Endometrial microvascular endothelial cells (primary cell): ENCODE data around the gene AKR1E2. TPM values are rescaled to one million over a fixed set of nuclear protein-coding genes. Genes with fewer than 3 reads are reported as not detected.

Experiments
- in situ Hi-C: cut with HindIII; loops from 2 replicates; pipeline ENCODE4 v1.10.0; 2017; ENCODE audit warnings: low sequenced_read_pairs, low pct_unique_long_range_greater_than_20kb; ENCODE audit errors: inconsistent ontology term
- total RNA-seq: library from RNA; depleted of rRNA; stranded (reverse); fragments of >200 nt; gene quantifications from one replicate; pipeline ENCODE4 v1.2.3, GENCODE V29; 2015; ENCODE audit errors: inconsistent ontology term

AKR1E2 gene
- total RNA-seq, 1 donor from 2014 or later = 9.8 TPM

DNA sequence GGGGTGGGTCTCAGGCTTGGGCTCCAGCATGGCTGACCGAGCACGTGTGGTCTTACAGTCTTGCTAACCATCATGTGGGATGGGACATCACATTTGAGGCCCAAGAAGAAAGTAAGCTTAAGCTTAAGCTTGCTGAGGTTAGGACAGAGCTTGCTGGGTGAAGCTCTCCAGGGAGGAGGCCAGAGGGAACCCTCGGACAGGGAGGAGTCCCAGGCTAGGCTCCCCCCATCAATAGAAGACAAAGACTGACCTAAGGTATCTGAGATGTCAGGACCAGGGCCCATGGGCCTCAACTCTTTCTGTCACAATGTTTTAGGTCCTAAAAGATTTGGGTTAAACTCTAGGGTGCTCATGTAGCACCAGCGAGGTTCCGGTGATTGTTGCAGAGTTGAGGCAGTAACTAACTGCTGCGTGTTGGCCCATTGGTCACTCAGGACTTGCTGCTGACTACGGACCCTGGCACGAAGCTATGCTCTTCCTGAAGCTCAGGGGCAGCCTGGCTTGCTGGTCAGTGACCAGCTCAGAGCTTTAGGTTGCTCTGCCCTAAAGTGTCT is 10.5 kb downstream of the AKR1E2 start:
- in situ Hi-C loops = loop anchor here (25.0 kb wide), 1 partner anchor 251 kb away; the partner anchor contains the start of gene AKR1C3

DNA sequence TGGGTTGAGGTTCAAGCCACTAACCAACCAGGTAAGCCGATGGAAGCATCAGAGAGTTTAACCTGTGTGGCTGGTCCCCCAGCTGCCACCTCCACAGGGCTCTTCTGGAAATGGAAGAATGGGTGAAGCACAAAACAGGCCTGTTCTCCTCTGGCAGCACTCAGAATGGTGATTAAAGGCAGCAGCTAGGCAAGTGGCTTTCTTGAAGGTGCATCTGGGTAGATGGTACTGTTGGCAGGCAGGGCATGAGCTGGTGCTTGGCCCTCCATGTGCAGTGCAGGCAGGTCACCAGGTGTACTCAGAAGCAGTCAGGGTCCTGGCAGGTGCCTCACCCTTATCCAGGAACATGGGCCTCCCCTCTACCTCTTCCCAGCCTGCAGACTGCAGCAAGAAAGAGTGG is 11.5 kb downstream of the AKR1E2 start:
- in situ Hi-C loops = loop anchor here (25.0 kb wide), 1 partner anchor 250 kb away; the partner anchor contains the start of gene AKR1C3

DNA sequence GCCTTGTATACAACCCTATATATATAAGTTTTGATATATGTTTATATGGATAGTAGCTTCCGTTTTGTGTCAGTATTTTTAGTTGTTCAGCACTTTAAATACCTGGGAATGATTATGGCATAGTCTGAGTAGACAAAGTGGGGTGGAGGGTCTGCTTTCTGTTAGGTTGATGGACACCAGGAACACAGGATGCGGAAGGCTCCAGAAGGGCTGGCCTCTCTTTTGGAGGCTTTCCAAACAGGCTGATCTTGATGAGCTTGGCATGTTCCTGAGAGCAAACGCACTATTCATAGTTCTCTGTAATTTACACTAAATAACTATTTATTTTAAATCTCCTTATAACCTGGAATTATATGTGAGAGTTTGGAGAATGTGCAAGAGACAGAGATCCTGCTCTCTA is 12.7 kb downstream of the AKR1E2 start:
- in situ Hi-C loops = loop anchor here (25.0 kb wide), 1 partner anchor 249 kb away; the partner anchor contains the start of gene AKR1C3

DNA sequence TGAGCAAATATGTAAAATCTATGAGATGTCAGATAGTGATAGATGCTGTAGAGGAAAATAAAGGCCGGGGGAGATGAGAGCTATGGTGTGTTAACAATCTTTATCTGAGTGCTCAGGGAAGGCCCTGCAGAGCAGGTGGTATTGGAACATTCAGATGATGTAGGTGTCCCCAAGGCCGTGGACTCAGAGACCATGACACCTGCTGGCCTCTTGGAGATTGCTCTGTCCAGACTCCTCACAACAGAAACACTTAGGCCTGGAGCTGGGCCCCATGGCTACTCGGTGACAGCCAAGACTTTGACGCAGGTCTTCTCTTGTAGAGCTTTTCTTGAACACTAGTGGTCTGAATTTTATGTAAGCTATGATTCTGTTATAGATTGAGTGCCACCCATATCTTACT is 13.3 kb downstream of the AKR1E2 start:
- in situ Hi-C loops = loop anchor here (25.0 kb wide), 1 partner anchor 248 kb away; the partner anchor contains the start of gene AKR1C3

DNA sequence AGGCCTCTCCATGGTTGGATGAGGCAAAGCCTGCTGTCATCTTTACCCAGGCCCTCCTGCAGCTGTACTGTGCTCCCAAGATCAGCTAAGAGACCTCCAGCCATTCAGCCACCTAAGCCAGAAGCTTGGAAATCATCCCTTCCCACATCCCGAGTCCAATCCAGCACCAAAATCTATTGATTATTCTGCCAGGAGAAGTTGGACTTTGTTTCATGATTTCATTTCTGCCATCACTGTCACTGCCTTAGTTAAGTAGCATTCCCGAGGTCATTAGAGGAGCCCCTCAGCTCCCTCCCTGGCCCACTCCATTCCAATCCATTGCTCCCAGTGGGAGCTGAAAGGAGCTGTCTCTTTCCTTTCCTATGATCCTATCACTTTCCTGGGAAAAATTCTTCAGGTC is 14.1 kb downstream of the AKR1E2 start:
- in situ Hi-C loops = loop anchor here (25.0 kb wide), 1 partner anchor 247 kb away; the partner anchor contains the start of gene AKR1C3

DNA sequence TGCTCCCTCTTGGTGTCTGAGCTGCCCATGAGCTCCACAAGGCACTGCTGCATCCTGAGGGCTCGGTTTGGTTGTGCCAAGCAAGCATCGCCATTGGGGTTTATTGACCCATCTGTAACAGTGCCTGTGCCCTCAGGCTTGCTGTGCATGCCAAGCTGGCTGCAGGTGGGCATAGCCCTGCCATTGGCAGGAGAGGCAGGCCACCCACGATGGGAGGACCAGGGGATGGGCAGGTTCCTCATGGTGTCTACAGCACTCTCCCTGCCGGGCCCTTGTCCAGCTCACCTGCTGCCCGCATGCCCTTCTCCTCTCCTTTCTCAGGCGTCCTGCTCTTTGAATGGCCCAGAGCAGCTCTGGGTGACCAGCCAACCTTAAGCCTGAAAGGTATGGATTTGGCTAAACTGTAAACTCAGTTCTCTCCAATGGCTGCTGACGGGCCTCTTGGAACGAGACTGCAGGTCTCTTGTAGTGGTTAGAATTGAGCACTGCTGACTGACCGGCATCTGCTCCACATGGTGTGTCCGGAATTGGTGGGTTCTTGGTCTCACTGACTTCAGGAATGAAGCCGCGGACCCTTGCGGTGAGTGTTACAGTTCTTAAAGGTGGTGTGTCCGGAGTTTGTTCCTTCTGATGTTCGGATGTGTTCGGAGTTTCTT is 17.6 kb downstream of the AKR1E2 start:
- in situ Hi-C loops = loop anchor here (25.0 kb wide), 1 partner anchor 244 kb away; the partner anchor contains the start of gene AKR1C3

DNA sequence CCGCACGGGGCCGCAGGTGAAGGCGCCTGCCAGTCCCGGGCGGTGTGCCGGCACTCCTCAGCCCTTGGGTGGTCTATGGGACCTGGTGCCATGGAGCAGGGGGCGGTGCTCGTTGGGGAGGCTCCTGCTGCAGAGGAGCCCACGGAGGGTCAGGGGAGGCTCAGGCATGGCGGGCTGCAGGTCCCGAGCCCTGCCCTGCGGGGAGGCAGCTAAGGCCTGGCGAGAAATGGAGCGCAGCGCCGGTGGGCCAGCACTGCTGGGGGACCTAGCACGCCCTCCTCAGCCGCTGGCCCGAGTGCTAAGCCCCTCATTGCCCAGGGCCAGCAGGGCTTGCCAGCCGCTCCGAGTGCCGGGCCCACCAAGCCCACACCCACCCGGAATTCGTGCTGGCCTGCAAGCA is 18.9 kb downstream of the AKR1E2 start:
- in situ Hi-C loops = loop anchor here (25.0 kb wide), 1 partner anchor 242 kb away; the partner anchor contains the start of gene AKR1C3

DNA sequence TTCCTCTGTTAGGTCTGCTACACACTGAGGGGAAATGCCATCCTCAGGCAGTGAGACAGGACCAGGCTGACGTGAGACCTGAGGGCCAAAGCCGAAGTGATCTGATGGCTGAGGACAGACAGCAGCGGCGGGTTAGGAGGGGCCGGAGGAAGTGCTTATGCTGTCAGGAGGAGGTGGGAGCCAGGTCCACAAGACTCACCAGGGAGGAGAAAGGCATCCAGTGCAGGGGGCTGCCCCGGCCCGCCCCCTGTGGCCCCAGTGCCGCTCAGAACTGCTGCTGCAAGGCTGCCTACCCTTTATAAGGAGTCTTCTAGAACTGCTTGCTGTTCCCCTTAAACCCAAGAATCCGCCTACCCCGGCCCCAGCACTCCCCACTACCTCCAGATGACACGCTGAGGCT is 19.8 kb downstream of the AKR1E2 start:
- in situ Hi-C loops = loop anchor here (25.0 kb wide), 1 partner anchor 242 kb away; the partner anchor contains the start of gene AKR1C3

DNA sequence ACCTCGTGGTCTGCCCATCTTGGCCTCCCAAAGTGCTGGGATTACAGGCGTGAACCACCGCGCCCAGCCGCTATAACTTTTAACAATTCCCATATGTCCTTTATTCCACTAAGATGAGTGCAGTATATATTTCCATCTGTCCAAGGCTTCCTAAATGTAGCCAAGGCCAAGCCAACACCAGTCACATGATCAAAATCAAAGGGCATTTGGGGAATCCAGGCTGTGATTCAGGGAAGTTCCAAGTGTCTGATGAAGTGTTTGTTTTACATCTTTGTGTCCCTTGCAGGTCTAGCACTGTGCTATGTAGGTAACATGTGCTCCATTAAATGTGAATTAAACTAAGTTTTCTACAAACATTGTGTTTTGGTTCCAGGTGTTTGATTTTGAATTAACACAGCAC is 20.8 kb downstream of the AKR1E2 start:
- in situ Hi-C loops = loop anchor here (25.0 kb wide), 1 partner anchor 241 kb away; the partner anchor contains the start of gene AKR1C3

DNA sequence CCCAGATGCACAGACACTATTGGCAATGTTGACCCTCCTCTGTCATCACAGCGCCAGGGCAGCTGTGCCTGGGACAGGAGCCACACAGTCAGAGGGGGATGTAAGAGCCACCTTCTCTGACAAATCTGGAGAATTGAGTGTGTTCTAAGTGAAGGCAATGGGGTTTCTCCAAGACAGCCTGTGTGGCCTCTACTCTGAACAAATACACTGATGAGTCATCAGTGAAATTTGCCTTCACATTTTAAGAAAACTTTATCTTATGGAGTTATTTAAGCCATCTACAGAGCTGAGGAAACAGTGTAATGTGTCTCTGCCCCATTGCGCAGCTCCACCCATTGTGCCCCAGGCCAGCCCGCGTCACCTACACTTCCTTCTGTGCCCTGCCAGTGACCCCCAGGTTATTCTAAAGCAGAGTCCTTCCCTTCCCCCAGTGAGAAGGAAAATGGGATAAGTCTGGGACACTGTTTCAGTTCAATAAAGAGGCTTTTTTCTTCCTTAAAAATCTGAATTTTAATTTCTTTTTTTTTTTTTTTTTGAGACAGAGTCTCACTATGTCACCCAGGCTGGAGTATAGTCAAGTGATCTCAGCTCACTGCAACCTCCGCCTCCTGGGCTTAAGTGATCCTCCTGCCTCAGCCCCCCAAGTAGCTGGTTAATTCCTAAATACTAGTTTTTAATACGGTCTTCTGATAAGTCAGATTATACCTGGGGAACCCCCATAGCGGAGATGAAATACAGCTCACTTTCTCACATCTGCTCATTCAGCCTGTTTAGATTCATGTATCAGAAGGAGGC is 21.8 kb downstream of the AKR1E2 start:
- in situ Hi-C loops = loop anchor here (25.0 kb wide), 1 partner anchor 240 kb away; the partner anchor contains the start of gene AKR1C3

DNA sequence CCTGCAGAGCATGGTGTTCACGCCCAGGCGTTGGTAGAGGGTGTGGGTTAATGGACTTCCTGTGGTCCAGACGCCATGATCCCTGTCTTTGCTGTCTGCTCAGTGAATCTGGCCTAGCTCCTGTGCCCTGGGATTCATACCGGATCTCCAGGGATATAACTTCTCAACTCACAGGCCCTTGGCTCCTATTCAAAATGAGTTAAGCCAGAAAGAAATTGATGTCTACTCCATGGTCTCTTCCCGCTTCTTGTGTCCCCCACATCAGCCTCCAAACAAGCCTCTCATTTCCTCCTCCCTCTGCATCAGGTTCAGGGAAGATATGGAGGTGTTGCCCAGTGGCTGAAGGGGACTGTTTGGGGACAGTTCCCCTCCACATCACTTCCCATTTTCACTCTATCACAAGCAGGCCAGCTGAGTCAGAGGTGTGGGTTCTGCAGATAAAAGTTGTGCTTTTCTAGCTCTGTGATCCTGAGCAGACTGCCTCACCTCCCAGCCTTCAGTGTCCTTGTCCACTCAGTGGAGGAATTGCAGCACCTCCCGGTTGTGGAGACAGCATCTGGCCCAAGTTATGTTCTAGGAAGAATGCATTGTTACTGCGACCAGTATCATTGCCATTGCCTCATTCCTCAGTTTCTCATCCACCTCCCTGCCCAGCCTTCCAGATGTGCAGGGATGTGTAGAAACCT is 22.5 kb downstream of the AKR1E2 start:
- in situ Hi-C loops = loop anchor here (25.0 kb wide), 1 partner anchor 239 kb away; the partner anchor contains the start of gene AKR1C3

DNA sequence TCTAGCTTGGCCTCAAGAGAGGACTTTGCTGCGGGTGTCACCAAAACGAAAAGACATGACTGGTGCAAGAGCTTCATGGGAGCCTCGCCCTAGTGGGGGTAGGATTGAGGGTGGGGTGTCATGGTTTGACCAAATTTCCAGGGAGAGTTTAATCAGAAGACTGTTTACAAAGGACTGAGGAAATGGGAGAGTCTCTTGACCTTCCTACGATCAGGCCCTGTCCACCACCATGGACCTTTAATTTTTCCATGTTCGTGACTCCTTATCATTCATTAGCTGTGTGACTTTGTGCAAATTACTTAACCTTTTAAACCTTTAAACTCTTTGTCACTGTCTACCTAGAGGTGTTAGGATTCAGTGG is 23.0 kb downstream of the AKR1E2 start:
- in situ Hi-C loops = loop anchor here (25.0 kb wide), 1 partner anchor 238 kb away; the partner anchor contains the start of gene AKR1C3

DNA sequence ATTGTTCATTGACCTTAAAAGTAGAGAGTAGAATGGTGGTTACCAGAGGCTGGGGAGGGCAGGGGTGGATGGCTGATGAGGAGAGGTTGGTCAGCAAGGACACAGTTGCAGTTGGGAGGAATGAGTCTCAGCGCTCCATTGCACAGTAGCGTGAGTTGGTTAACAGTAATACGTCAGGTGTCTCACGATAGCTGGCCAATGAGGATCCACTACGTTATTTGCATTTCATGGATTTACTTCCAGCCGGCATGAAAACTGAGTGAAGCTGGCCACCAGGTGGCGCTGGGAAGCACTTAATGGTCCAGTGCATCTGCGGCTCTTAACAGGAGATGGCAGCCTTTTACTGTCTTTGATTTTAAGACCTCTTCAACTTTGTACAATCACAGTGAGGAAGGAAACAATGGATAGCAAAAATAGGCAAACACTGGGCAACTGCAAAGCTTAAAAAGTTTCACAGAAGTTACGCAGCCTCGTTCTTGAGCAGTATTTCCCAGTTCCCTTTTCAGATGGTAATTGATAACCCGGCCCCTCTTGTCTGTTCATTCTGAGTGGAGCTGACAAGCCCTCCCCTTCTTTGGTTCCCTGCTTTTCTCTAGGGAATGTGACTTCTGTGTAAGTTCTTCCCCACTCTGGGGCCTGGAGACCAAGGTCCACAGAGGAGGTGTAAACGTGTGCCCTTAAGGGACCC is 23.7 kb downstream of the AKR1E2 start:
- in situ Hi-C loops = loop anchor here (25.0 kb wide), 1 partner anchor 238 kb away; the partner anchor contains the start of gene AKR1C3

DNA sequence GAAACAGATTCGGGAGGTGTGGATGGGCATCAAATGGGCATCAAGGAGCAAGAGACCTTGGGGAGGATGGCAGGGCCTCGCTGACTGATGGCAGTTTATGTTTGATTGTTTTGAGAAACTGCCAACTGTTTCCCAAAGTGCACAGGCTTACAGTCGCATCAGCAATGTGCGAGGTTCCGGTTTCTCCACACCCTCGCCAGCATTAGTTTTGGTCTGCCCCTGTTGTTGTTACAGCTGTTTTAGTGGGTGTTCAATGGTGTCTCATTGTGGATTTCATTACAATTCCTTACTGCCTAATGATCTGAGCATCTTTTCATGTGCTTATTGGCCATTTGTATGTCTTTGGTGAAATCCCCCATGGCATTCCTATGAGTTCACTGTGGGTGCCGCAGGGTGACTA is 24.4 kb downstream of the AKR1E2 start:
- in situ Hi-C loops = no loop called here

DNA sequence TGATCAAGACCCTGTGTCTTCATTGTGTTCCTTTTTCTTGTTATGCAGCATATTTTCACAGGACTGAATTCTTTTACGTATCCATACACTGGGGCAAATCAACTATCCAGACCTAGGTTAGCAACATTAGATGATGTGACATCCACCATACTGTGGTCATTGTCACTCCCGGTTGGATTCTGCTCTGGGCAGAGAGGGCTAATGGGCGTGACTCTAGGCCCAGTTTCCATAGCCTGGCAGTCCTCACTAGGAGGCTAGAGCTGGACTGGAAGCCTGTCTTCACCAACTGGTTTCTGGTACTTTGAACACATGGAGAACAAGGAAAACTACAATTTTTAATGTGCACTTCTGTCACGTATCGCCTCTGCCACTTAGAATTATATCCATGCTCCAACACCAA is 25.2 kb downstream of the AKR1E2 start:
- in situ Hi-C loops = no loop called here

DNA sequence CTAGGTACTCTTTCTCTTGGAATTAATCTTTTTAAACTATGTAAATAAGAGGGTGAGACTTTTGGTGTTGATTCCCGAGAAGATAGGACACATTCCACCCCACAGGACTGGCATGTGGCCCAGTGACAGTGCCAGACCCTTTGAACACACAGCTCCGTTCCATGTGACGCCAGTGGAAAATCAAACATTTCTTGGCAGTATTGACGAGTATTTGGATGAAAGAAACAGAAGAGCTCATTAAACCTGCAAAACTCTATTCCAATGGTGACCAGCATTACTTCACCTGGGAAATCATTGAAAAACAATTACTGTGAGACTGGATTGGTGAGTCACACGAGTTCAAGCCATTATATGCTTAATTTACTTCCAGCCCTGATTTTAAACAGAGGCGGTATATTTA is 25.8 kb downstream of the AKR1E2 start:
- in situ Hi-C loops = no loop called here

DNA sequence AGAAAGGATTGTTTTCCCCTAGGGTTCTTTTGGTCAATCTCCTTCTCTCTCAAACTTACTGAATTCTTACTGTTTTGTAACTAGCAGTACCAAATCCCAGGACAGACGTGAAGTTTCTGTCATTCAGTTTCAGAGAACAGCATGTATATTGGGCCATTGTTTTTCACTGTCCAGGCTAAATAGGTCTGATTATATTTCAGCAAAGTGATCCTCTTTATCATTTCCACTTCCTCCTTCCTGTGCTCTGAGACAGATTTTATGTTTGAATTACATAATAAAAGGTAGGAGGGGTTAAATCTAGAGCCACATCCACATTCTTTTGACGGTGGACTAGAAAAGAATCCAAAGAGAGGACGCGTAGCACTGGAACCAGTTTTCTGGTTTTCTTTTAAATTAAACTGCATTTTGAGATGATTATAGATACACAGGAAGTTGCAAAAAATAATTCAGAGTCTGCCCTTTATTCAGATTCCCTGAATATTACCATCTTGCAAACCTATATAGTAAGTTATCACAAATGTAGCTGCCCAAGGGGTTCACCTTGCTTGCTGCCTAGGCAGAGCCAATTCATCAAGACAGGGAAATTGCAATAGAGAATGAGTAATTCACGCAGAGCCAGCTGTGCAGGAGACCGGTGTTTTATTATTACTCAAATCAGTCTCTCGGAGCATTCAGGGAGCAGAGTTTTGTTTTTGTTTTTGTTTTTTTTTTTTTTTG is 40.1 kb downstream of the AKR1E2 start:
- in situ Hi-C loops = no loop called here

DNA sequence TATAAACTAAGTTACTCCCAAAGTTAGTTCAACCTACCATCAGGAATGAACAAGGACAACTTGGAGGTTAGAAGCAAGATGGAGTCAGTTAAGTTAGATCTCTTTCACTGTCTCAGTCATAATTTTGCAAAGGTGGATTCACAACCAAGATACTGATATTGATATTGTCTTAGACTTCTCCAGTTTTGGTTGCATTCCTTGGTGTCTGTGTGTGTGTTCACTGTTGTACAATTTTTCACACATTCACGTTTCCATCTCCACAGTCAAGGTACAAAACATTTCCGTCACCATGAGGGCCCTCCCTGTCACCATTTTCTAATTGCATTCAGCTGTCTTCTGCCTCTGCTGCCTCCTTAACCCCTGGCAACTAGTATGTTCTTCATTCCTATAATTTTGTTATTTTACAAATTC is 41.1 kb downstream of the AKR1E2 start:
- in situ Hi-C loops = no loop called here
